ENCODE results near the gene SPTSSA.

DNA sequence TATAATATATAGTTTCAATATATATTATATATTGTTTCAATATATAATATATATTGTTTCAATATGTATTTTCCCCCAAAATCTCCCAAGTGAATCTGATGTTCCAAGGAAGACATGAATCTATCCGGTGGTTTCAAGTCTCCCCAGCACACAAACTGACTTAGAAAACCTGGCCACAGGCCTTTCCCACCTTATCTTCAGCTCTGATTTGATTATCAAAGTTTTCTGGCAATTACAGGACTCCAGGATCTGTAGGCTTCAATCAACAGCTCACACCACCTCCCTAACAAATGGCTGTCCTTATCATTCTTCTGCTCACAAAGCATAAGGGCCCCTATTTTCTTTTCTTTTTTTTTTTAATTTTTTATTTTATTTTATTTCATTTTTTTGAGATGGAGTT, 22.7 kb upstream of the SPTSSA start:
- TF ChIP-seq CTCF (IDR thresholded peaks at IDR 0.05; ENCODE audit: insufficient read depth, low read depth, low read length) (no peak), EZH2 (IDR thresholded peaks at IDR 0.05; ENCODE audit: insufficient read depth, low read length) (no peak)

Data from astrocyte (in vitro differentiated cells and primary cell).